Mesenchymal stem cell (in vitro differentiated cells and primary cell): Measurements from ENCODE around the gene ALPP.
"Not testable (repeated sequence)": the region's sequence is repeated elsewhere in the genome, so short reads cannot be mapped to it uniquely, and the experiment has no call there.

Experiments used
- DNase-seq: peaks from one replicate; pipeline ENCODE4 v3.0.0-alpha.2; 2013
- H2AFZ ChIP-seq: one replicate; pipeline ENCODE4 v1.6.1; 2013; ENCODE audit warnings: low read depth, mild to moderate bottlenecking, control low read depth, inconsistent platforms, low read length, moderate library complexity
- H2AK5ac ChIP-seq: 2 replicates; pipeline ENCODE4 v1.6.1; 2013; ENCODE audit warnings: low read length, moderate library complexity, mild to moderate bottlenecking, inconsistent platforms; ENCODE audit not compliant: severe bottlenecking
- H2BK120ac ChIP-seq: one replicate; pipeline ENCODE4 v1.6.1; 2013; ENCODE audit warnings: low read depth, mild to moderate bottlenecking, inconsistent platforms, low read length, moderate library complexity
- H2BK12ac ChIP-seq, 2 experiments: one replicate each; pipeline ENCODE4 v1.6.1; 2013; ENCODE audit warnings: inconsistent platforms in 2 of 2, low read length in 2 of 2, mild to moderate bottlenecking in 2 of 2, moderate library complexity in 2 of 2, control low read depth in 1 of 2
- H2BK15ac ChIP-seq: one replicate; pipeline ENCODE4 v1.6.1; 2013; ENCODE audit warnings: mild to moderate bottlenecking, low read depth, inconsistent platforms; ENCODE audit not compliant: poor library complexity, severe bottlenecking
- H2BK5ac ChIP-seq: 2 replicates; pipeline ENCODE4 v1.6.1; 2013; ENCODE audit warnings: low read depth, mild to moderate bottlenecking, low read length, control low read depth, inconsistent platforms; ENCODE audit not compliant: poor library complexity, severe bottlenecking
- H3K14ac ChIP-seq, 2 experiments: one replicate each; pipeline ENCODE4 v1.6.1; 2013; ENCODE audit warnings: inconsistent platforms in 2 of 2, low read length in 2 of 2, control low read depth in 1 of 2, mild to moderate bottlenecking in 1 of 2, moderate library complexity in 1 of 2
- H3K18ac ChIP-seq, 2 experiments: one replicate each; pipeline ENCODE4 v1.6.1; 2013; ENCODE audit warnings: inconsistent platforms in 2 of 2, low read length in 2 of 2, control low read depth in 1 of 2, low read depth in 1 of 2, mild to moderate bottlenecking in 1 of 2
- H3K23ac ChIP-seq, 2 experiments: one replicate each; pipeline ENCODE4 v1.6.1; 2013; ENCODE audit warnings: inconsistent platforms in 2 of 2, low read length in 2 of 2, mild to moderate bottlenecking in 2 of 2, moderate library complexity in 2 of 2, control low read depth in 1 of 2
- H3K27ac ChIP-seq: 2 replicates; pipeline ENCODE4 v1.5.1; 2013; ENCODE audit warnings: mild to moderate bottlenecking, moderate library complexity, low read length, control low read depth, inconsistent platforms; ENCODE audit not compliant: poor library complexity, severe bottlenecking
- H3K27me3 ChIP-seq, 2 experiments: 2 replicates each; pipeline versions ENCODE4 v1.6.1 to v1.7.0; 2013; ENCODE audit warnings: low read length in 2 of 2, mild to moderate bottlenecking in 2 of 2, moderate library complexity in 2 of 2, control low read depth in 1 of 2, inconsistent platforms in 1 of 2; ENCODE audit not compliant: control insufficient read depth in 1 of 2, insufficient read depth in 1 of 2
- H3K36me3 ChIP-seq, 2 experiments: 2 replicates each; pipeline versions ENCODE4 v1.6.1 to v1.7.0; 2013; ENCODE audit warnings: low read length in 2 of 2, control low read depth in 1 of 2, inconsistent platforms in 1 of 2, low read depth in 1 of 2, mild to moderate bottlenecking in 1 of 2; ENCODE audit not compliant: insufficient read depth in 2 of 2, control insufficient read depth in 1 of 2
- H3K4ac ChIP-seq, 2 experiments: one replicate each; pipeline ENCODE4 v1.6.1; 2013; ENCODE audit warnings: inconsistent platforms in 2 of 2, low read length in 2 of 2, mild to moderate bottlenecking in 2 of 2, moderate library complexity in 2 of 2, control low read depth in 1 of 2, low read depth in 1 of 2
- H3K4me1 ChIP-seq: 2 replicates; pipeline ENCODE4 v1.6.1; 2013; ENCODE audit warnings: low read depth, low read length, control low read depth; ENCODE audit not compliant: control insufficient read depth, insufficient read depth
- H3K4me2 ChIP-seq: 2 replicates; pipeline ENCODE4 v1.6.1; 2013; ENCODE audit warnings: low read length, mild to moderate bottlenecking, inconsistent platforms; ENCODE audit not compliant: poor library complexity, severe bottlenecking
- H3K4me3 ChIP-seq, 2 experiments: 2 replicates each; pipeline versions ENCODE4 v1.5.1 to v1.7.0; 2013; ENCODE audit warnings: low read length in 2 of 2, mild to moderate bottlenecking in 2 of 2, control low read depth in 1 of 2, low read depth in 1 of 2; ENCODE audit not compliant: insufficient read depth in 1 of 2
- H3K79me1 ChIP-seq: replicated peaks from 2 replicates; pipeline ENCODE4 v1.6.1; 2013; ENCODE audit warnings: mild to moderate bottlenecking, control low read depth, low read length, inconsistent platforms; ENCODE audit not compliant: poor library complexity, severe bottlenecking
- H3K9ac ChIP-seq: 2 replicates; pipeline ENCODE4 v1.7.0; 2013; ENCODE audit warnings: mild to moderate bottlenecking, low read length, moderate library complexity
- H3K9me3 ChIP-seq: 2 replicates; pipeline ENCODE4 v1.7.0; 2013; ENCODE audit warnings: mild to moderate bottlenecking, low read length; ENCODE audit not compliant: control insufficient read depth
- H4K8ac ChIP-seq: one replicate; pipeline ENCODE4 v1.6.1; 2013; ENCODE audit warnings: inconsistent platforms, mild to moderate bottlenecking, low read length, moderate library complexity
- H4K91ac ChIP-seq: one replicate; pipeline ENCODE4 v1.6.1; 2013; ENCODE audit warnings: mild to moderate bottlenecking, low read length, inconsistent platforms
- WGBS: methylation state at CpG from one replicate; pipeline ENCODE4 v1.1.7; 2013; ENCODE audit warnings: mixed read lengths; 5-methylcytosine and 5-hydroxymethylcytosine counted together

Gene ALPP

DNA sequence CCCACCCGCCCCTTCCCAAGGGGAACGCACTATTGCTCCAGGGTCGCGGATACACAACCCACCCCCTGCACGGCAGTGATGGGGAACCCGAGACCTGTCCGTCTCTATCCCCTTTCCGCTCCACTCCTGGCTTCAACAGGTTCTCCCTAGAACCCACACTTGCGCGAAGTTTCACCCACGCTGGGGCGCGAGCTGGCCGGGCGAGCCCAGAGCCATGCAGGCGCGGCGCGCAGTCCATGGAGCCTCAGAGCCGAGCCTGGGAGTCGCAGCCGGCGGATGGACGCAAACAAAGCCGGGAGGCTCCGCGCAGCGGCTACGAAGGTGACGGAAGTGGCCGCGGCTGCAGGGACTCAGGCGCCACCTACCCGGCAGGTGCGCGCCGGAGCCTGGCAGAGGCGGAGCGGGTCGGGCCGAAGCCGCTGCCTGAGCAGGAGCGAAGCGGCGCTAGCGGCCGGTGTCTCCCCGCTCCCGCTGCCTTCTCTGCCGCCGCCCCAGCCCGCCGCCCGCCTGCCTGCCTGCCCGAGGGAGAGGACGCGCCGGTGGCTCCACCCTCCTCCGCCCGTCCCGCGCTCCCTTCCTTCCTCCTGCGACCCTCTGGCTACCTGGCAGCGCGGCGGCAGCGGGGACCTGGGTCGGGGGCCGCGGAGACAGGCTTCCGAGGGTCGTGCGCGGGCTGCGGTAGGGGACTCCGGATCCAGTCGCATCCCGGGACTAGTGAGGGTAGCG lies 42.1 kb downstream of the ALPP start:
- Histone ChIP-seq H2BK15ac (no peak overlapping the region), H3K27me3 (peaks cover 74 to 88% of the 10 kb centered on the region in 2 experiments), H2BK12ac (no peak overlapping the region), H3K4ac (no peak overlapping the region), H3K23ac (peak overlapping the region in 1 of 2 experiments; percentile 32), H3K27ac (no peak overlapping the region), H3K4me3 (peak overlapping the region in 1 of 2 experiments; percentile 31), H2BK120ac (no peak overlapping the region), H3K36me3 (no peaks in the 10 kb centered on the region), H3K9me3 (no peaks in the 10 kb centered on the region), H3K14ac (no peak overlapping the region), H4K91ac (no peak overlapping the region), H4K8ac (no peak overlapping the region), H3K4me2 (peak overlapping the region; percentile 68), H3K4me1 (peaks cover 22% of the 10 kb centered on the region), H3K79me1 (no peaks in the 10 kb centered on the region), H3K9ac (no peak overlapping the region), H2BK5ac (no peak overlapping the region), H3K18ac (no peak overlapping the region), H2AK5ac (no peak overlapping the region), H2AFZ (no peak overlapping the region)
- DNase-seq: peak; percentile 20
- 3% methylated on average over 70 of the region's 79 CpGs for WGBS

DNA sequence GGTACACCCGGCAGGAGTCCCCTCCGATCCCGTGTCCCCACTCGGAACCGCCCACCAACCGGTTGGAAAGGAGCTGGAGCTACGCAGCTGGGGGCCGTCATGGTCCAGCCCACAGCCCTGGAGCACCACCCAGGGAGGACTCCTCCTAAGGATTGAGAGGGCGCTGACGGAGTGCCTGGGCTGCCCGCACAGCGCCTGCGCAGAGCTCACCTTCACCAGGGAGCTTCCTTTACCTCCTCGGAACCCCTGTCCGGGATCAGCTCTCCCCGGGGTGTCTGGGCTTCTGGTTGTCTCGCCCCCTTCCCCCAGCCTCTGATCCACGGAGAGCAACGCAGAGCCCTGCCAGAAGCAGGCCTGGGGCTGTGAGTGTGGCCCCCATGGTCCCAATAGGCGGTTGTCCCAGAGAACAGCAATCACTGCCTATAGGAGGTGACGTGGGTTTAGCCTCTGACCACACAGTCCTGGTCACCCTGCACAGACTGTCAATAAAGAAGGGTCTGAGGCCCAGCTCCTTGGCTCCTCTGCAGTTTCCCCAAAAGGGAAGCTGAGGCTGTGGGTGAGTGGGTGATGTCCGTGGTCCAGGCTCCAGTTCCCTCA lies 42.7 kb downstream of the ALPP start:
- H3K18ac ChIP-seq: no peak overlapping the region
- H3K9me3 ChIP-seq: no peaks in the 10 kb centered on the region
- no peak overlapping the region for H2BK120ac ChIP-seq
- no peak overlapping the region for H4K8ac ChIP-seq
- H4K91ac ChIP-seq: no peak overlapping the region
- H3K27me3 ChIP-seq: peaks cover 69 to 88% of the 10 kb centered on the region in 2 experiments
- no peaks in the 10 kb centered on the region for H3K36me3 ChIP-seq
- H2BK5ac ChIP-seq: no peak overlapping the region
- H2BK12ac ChIP-seq: no peak overlapping the region
- no peak overlapping the region for H2AFZ ChIP-seq
- no peak overlapping the region for H3K14ac ChIP-seq
- 15% methylated on average over 22 of the region's 22 CpGs for WGBS
- H3K4me1 ChIP-seq: peaks cover 22% of the 10 kb centered on the region
- no peak overlapping the region for H2BK15ac ChIP-seq
- H3K4me3 ChIP-seq: no peak overlapping the region
- peak overlapping the region; percentile 68 for H3K4me2 ChIP-seq
- H3K79me1 ChIP-seq: no peaks in the 10 kb centered on the region
- no peak overlapping the region for H3K23ac ChIP-seq
- no peak overlapping the region for H3K27ac ChIP-seq
- H2AK5ac ChIP-seq: no peak overlapping the region
- no peak overlapping the region for H3K9ac ChIP-seq
- H3K4ac ChIP-seq: no peak overlapping the region
- no peak for DNase-seq

DNA sequence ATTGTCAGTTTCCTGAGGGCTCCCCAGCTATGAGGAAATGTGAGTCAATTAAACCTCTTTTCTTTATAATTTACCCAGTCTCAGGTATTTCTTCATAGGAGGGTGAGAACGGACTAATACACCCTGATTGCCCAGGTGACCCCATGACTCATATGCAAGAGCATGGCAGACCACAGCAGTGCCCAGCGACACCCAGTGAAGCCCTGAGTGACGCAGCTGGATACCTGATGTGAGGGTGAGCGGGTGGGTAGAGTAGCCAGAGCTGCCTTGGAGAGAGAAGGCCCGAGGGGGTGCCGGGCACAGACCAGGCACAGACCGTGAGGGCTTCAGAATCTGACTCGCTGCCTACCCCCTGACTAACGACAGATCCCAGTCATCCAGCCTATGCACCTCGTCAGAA lies 43.5 kb downstream of the ALPP start:
- no peak for DNase-seq
- no peak overlapping the region for H3K4me2 ChIP-seq
- H2BK12ac ChIP-seq: no peak overlapping the region

DNA sequence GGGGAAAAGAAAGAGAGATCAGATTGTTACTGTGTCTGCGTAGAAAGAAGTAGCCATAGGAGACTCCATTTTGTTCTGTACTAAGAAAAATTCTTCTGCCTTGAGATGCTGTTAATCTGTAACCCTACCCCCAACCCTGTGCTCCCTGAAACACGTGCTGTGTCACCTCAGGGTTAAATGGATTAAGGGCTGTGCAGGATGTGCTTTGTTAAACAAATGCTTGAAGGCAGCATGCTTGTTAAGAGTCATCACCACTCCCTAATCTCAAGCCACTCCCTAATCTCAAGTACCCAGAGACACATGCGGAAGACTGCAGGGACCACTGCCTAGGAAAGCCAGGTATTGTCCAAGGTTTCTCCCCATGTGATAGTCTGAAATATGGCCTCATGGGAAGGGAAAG lies 44.4 kb downstream of the ALPP start:
- H3K36me3 ChIP-seq, H3K79me1 ChIP-seq, H2AFZ ChIP-seq, H3K14ac ChIP-seq, H2AK5ac ChIP-seq, H2BK12ac ChIP-seq, H2BK15ac ChIP-seq, H3K27ac ChIP-seq, H3K4me3 ChIP-seq, H3K9me3 ChIP-seq, H2BK120ac ChIP-seq, H4K8ac ChIP-seq, DNase-seq, H4K91ac ChIP-seq, H3K9ac ChIP-seq, H3K23ac ChIP-seq, H3K18ac ChIP-seq, H2BK5ac ChIP-seq, H3K4me2 ChIP-seq, H3K4ac ChIP-seq: not testable (repeated sequence)
- no CpG with 5 or more reads among the region's 3 CpGs for WGBS
- H3K4me1 ChIP-seq: peaks cover 22% of the 10 kb centered on the region
- peaks cover 59 to 75% of the 10 kb centered on the region in 2 experiments for H3K27me3 ChIP-seq

More for the DNA sequence above, 43.5 kb downstream of the ALPP start:
- no peak overlapping the region for H2BK15ac ChIP-seq
- no peak overlapping the region for H4K91ac ChIP-seq
- no peak overlapping the region for H2BK5ac ChIP-seq
- H2AFZ ChIP-seq: no peak overlapping the region
- H2BK120ac ChIP-seq: no peak overlapping the region
- H3K27ac ChIP-seq: no peak overlapping the region
- H2AK5ac ChIP-seq: no peak overlapping the region
- H3K14ac ChIP-seq: no peak overlapping the region
- no peaks in the 10 kb centered on the region for H3K9me3 ChIP-seq
- H3K23ac ChIP-seq: no peak overlapping the region
- H3K9ac ChIP-seq: no peak overlapping the region
- H3K27me3 ChIP-seq: peaks cover 67 to 83% of the 10 kb centered on the region in 2 experiments
- WGBS: 81% methylated on average over 10 of the region's 10 CpGs
- no peak overlapping the region for H4K8ac ChIP-seq
- no peak overlapping the region for H3K4me3 ChIP-seq
- H3K4ac ChIP-seq: no peak overlapping the region
- peaks cover 22% of the 10 kb centered on the region for H3K4me1 ChIP-seq
- no peak overlapping the region for H3K18ac ChIP-seq
- no peaks in the 10 kb centered on the region for H3K79me1 ChIP-seq
- H3K36me3 ChIP-seq: no peaks in the 10 kb centered on the region
